ENCODE results near the gene SLC1A2. TPM values are rescaled to one million over a fixed set of nuclear protein-coding genes. Genes with fewer than 3 reads are reported as not detected.

SLC1A2 gene
- total RNA-seq (10 to 100 TPM in 3 of 9 donors, 1 to 10 TPM in 6; 2.4 to 23.5 (median 6.3) TPM), polyA plus RNA-seq (1 to 10 TPM in 1 of 2 donors, under 1 TPM in 1; 0.80 to 2.0 TPM)
- long read RNA-seq, donor 1, partial matches to known transcripts, result 1 of 2 reads
- long read RNA-seq, donor 1, other reads (novel, unspliced or antisense), result 1 of 2 reads
- long read RNA-seq, donor 2, partial matches to known transcripts, result 4 of 5 reads
- long read RNA-seq, donor 2, other reads (novel, unspliced or antisense), result 1 of 5 reads
- long read RNA-seq, donor 3, result 0 reads

- Histone ChIP-seq H3K36me3 (no peaks in the 10 kb centered on the region), H3K27me3 (peaks cover 0 to 94% (median 39%) of the 10 kb centered on the region in 9 donors), H3K4me1 (peaks cover 0 to 26% (median 10%) of the 10 kb centered on the region in 12 donors), H3K9me3 (no peaks in the 10 kb centered on the region), H3K27ac (no peak within 1 kb of the TSS), H3K4me3 (peak within 1 kb of the TSS; percentile 26 to 59 (median 49))
- intact Hi-C loops (cut with DNase I), result loop anchor here in 1 of 10 donors (10.0 kb wide), 1 partner anchor 905 kb away; the partner anchor contains the start of gene ELF5
- peak in 3 of 4 donors; percentile 29 to 49 (median 48) for ATAC-seq
- WGBS, 4 donors, result 1 to 8% (median 3%) methylated on average over 23 to 71 of the region's 71 CpGs
- TF ChIP-seq POLR2A (IDR thresholded peaks at IDR 0.05) (no peak), CTCF (IDR thresholded peaks at IDR 0.05) (no peak)
- peak; percentile 27 to 66 (median 32) for DNase-seq
Observed at GRCh38 chr11:35419184-35419829, at the start of gene SLC1A2. Gene SLC1A2, minus strand, starts transcription at chr11:35419558. Its CDS starts 592 bp downstream, at chr11:35418966.

GRCh38 chr11:35466058-35466457 is 46.7 kb upstream of the SLC1A2 start:
- DNase-seq, result no peak
- Histone ChIP-seq H3K4me1 (no peaks in the 10 kb centered on the region), H3K36me3 (peaks cover 0 to 10% (median 0%) of the 10 kb centered on the region in 9 donors), H3K27me3 (peaks cover 0 to 5% (median 0%) of the 10 kb centered on the region in 9 donors), H3K4me3 (no peak overlapping the region), H3K9me3 (no peaks in the 10 kb centered on the region), H3K27ac (no peak overlapping the region)
- intact Hi-C loops (cut with DNase I), result no loop called here
- no peak for ATAC-seq
- WGBS, 4 donors, result 75 to 84% (median 79%) methylated on average over 3 of the region's 3 CpGs
- no peak for TF ChIP-seq POLR2A (IDR thresholded peaks at IDR 0.05)
- no peak for TF ChIP-seq CTCF (IDR thresholded peaks at IDR 0.05)

GRCh38 chr11:35464308-35464707 is 45.0 kb upstream of the SLC1A2 start:
- intact Hi-C loops (cut with DNase I), result no loop called here
- TF ChIP-seq CTCF (IDR thresholded peaks at IDR 0.05), result no peak
- no peak for TF ChIP-seq POLR2A (IDR thresholded peaks at IDR 0.05)
- Histone ChIP-seq H3K27ac (no peak overlapping the region), H3K4me3 (no peak overlapping the region), H3K27me3 (peaks cover 0 to 5% (median 0%) of the 10 kb centered on the region in 9 donors), H3K9me3 (no peaks in the 10 kb centered on the region), H3K4me1 (no peaks in the 10 kb centered on the region), H3K36me3 (peaks cover 0 to 10% (median 0%) of the 10 kb centered on the region in 9 donors)
- DNase-seq, result no peak
- WGBS, 4 donors, result 92 to 95% (median 93%) methylated on average over 1 of the region's 1 CpG
- ATAC-seq, result no peak

GRCh38 chr11:35463331-35463751 is 44.0 kb upstream of the SLC1A2 start:
- peaks cover 0 to 5% (median 0%) of the 10 kb centered on the region in 9 donors for H3K36me3 ChIP-seq
- intact Hi-C loops (cut with DNase I), result no loop called here
- WGBS, 4 donors, result 69 to 80% (median 75%) methylated on average over 13 of the region's 13 CpGs
- no peak overlapping the region for H3K27ac ChIP-seq
- no peak for DNase-seq
- H3K4me3 ChIP-seq, result no peak overlapping the region
- no peak for ATAC-seq
- TF ChIP-seq CTCF (IDR thresholded peaks at IDR 0.05), result no peak
- TF ChIP-seq POLR2A (IDR thresholded peaks at IDR 0.05), result no peak
- H3K4me1 ChIP-seq, result no peaks in the 10 kb centered on the region
- H3K27me3 ChIP-seq, result peaks cover 0 to 5% (median 0%) of the 10 kb centered on the region in 9 donors
- no peaks in the 10 kb centered on the region for H3K9me3 ChIP-seq

Data from heart left ventricle (tissue), 16 donors.